NB4 (cell line): Measurements from ENCODE around the gene CTDSPL.
"Not testable (repeated sequence)": the region's sequence is repeated elsewhere in the genome, so short reads cannot be mapped to it uniquely, and the experiment has no call there.

ENCODE experiments used
- DNase-seq: peaks from one replicate; pipeline ENCODE4 v3.0.0; 2010; ENCODE audit warnings: low read depth
- H3K4me3 ChIP-seq: one replicate; pipeline ENCODE4 v1.5.1; 2011; ENCODE audit warnings: mild to moderate bottlenecking, low read depth, low read length, moderate library complexity
- MYC ChIP-seq: IDR thresholded peaks from 2 replicates; pipeline ENCODE4 v1.6.1; 2011; ENCODE audit warnings: low read depth, low read length
- POLR2A ChIP-seq: IDR thresholded peaks from 2 replicates; pipeline ENCODE4 v1.6.1; 2011; ENCODE audit warnings: mild to moderate bottlenecking; ENCODE audit not compliant: insufficient read length; ENCODE audit errors: extremely low read depth
- TF ChIP-seq, protein P1 (sequence below): IDR thresholded peaks from one replicate; pipeline ENCODE4 v1.5.1; 2012; ENCODE audit warnings: low read depth, low read length
- TF ChIP-seq, protein P2 (sequence below): IDR thresholded peaks from 2 replicates; pipeline ENCODE4 v1.6.1; 2011; ENCODE audit warnings: low read depth, low read length

Gene CTDSPL, protein sequence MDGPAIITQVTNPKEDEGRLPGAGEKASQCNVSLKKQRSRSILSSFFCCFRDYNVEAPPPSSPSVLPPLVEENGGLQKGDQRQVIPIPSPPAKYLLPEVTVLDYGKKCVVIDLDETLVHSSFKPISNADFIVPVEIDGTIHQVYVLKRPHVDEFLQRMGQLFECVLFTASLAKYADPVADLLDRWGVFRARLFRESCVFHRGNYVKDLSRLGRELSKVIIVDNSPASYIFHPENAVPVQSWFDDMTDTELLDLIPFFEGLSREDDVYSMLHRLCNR

DNA sequence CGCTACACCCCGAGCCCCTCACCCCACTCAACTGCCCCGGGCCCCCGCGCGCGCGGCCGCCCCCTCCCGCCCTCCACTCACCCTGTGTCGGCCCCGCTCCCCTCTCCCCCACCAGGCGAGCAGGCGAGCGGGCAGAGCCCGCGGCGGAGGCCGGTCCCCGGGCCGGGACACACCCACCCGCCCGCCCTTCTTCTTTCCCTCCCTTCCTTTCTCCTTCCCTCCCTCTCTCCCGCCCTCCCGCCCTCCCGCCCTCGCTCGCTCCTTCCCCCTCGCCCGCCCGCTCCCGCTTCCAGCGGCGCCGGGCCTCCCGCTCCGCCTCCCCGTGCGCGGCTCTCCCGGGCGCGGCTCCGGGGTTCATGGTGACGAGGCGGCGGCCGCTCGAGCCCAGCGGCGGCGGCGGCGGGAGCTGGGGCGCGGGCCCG lies at the start of gene CTDSPL:
Gene CTDSPL, plus strand, starts transcription at position 261 of the 422 bp plus-strand sequence. CDS start 320 bp downstream, outside the sequence.
- TF ChIP-seq POLR2A (no peak), MYC (no peak)
- TF ChIP-seq, protein P1, sequence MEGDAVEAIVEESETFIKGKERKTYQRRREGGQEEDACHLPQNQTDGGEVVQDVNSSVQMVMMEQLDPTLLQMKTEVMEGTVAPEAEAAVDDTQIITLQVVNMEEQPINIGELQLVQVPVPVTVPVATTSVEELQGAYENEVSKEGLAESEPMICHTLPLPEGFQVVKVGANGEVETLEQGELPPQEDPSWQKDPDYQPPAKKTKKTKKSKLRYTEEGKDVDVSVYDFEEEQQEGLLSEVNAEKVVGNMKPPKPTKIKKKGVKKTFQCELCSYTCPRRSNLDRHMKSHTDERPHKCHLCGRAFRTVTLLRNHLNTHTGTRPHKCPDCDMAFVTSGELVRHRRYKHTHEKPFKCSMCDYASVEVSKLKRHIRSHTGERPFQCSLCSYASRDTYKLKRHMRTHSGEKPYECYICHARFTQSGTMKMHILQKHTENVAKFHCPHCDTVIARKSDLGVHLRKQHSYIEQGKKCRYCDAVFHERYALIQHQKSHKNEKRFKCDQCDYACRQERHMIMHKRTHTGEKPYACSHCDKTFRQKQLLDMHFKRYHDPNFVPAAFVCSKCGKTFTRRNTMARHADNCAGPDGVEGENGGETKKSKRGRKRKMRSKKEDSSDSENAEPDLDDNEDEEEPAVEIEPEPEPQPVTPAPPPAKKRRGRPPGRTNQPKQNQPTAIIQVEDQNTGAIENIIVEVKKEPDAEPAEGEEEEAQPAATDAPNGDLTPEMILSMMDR, result no peak
- TF ChIP-seq, protein P2, sequence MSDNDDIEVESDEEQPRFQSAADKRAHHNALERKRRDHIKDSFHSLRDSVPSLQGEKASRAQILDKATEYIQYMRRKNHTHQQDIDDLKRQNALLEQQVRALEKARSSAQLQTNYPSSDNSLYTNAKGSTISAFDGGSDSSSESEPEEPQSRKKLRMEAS, result no peak
- no peak within 1 kb of the TSS for H3K4me3 ChIP-seq
- peak; percentile 9 for DNase-seq

DNA sequence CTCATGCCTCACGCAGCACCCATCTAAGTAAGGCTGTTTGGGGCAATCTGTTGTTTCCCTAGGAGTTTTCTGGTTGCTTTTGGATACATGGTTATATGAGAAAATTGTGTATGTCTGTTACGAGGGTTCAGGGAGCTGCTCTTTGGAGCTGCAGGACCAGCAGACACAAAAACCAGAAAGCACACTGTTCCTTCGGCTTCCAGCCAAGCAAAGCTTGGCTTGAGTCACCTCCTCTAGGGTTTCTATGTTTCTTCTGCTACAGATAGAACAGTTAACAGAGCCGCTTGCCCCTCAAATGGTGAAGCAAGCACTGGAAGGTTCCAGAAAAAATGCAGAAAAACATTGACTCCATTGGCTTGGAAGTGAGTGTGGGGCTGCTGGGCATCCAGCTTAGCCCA lies 49.2 kb upstream of the CTDSPL start:
- TF ChIP-seq POLR2A, result no peak
- TF ChIP-seq, protein P1, result no peak
- TF ChIP-seq MYC, result no peak
- TF ChIP-seq, protein P2, result no peak
- DNase-seq, result no peak
- no peak overlapping the region for H3K4me3 ChIP-seq

- H3K4me3 ChIP-seq, result no peak overlapping the region
- TF ChIP-seq MYC (no peak), POLR2A (no peak)
- TF ChIP-seq, protein P2, result no peak
- TF ChIP-seq, protein P1, result no peak
- no peak for DNase-seq
These were observed 48.3 kb upstream of the CTDSPL start for GRCh38 chr3:37813403-37813802.

GRCh38 chr3:37814547-37814946 lies 47.1 kb upstream of the CTDSPL start:
- no peak overlapping the region for H3K4me3 ChIP-seq
- peak; percentile 16 for DNase-seq
- no peak for TF ChIP-seq POLR2A
- TF ChIP-seq MYC, result no peak
- TF ChIP-seq, protein P1, result no peak
- TF ChIP-seq, protein P2, result no peak

DNA sequence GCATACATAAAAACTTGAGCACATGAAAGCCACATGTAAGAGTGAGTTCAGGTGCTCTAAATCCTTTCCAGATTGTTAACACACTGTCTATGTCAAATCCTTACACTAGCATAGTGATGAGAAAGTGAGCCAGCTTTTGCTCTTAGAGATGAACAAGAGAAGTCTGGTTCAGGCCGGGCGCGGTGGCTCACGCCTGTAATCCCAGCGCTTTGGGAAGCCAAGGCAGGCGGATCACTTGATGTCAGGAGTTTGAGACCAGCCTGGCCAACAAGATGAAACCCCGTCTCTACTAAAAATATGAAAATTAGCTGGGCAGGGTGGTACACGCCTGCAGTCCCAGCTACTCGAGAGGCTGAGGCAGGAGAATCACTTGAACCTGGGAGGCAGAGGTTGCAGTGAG lies 46.5 kb upstream of the CTDSPL start:
- not testable (repeated sequence) for DNase-seq, H3K4me3 ChIP-seq

DNA sequence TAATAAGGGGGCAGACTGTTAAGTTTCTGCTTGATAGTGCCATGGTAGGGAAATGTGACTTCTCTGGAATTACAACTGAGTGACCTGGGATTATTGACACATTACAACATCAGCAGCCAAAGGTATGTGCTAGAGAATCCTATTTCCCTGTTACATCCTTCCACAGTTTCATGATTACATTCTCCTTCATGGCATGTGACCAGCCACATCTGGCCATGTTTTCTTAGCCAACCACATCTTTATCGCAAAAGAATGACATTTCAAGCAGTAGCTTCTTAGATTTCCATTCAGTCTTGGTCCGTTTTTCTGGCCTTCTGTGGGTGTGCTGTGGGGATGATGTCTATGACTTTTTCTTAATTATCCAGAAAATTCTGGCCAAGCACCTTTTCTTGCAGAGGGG lies 45.4 kb upstream of the CTDSPL start:
- TF ChIP-seq, protein P2, result no peak
- TF ChIP-seq, protein P1, result no peak
- TF ChIP-seq POLR2A, result no peak
- no peak for TF ChIP-seq MYC
- H3K4me3 ChIP-seq, result no peak overlapping the region
- DNase-seq, result no peak
